ENCODE data around the gene UBAP2L. TPM values are rescaled to one million over a fixed set of nuclear protein-coding genes. Genes with fewer than 3 reads are reported as not detected.

Gene UBAP2L
- total and polyA plus RNA-seq, 10 of the 15 experiments (the other 5 are each of a cell fraction or from before 2014, with no cell fraction given), result 49.9 to 198 (median 152) TPM

GRCh38 chr1:154207262-154207661 lies 13.5 kb upstream of the UBAP2L start:
- CTCF ChIA-PET, result interaction anchor here (1.1 to 2.5 kb wide), 2 partner anchors 8 to 48 kb away, joined by 3 to 14 read pairs; no protein-coding TSS in a partner anchor
- H3K4me1 ChIP-seq (ENCODE audit: control insufficient read depth, insufficient read depth, low read length), result no peaks in the 10 kb centered on the region
- H3K4me3 ChIP-seq, result no peak overlapping the region
- no peak for FAIRE-seq
- in situ Hi-C loops (cut with MboI) (no loop called here), intact Hi-C loops (cut with micrococcal nuclease; ENCODE audit: unreplicated experiment) (no loop called here)
- no TSS peak for BruUV-seq (replicated peaks)
- H2AFZ ChIP-seq (ENCODE audit: control insufficient read depth, low read depth, low read length), result no peak overlapping the region
- no peaks in the 10 kb centered on the region for H3K79me2 ChIP-seq (ENCODE audit: control insufficient read depth, insufficient read depth, low read length)
- RAD21 ChIA-PET (ENCODE audit: unreplicated experiment), result no interaction called here
- H3K9me3 ChIP-seq (replicated peaks; ENCODE audit: control insufficient read depth, insufficient read depth, low read length), result no peaks in the 10 kb centered on the region
- POLR2A ChIA-PET, result no interaction called here
- no peaks in the 10 kb centered on the region for H3K27me3 ChIP-seq (replicated peaks in 1 of 2; ENCODE audit: control insufficient read depth in 2 of 2, insufficient read depth in 2 of 2, low read length in 1 of 2)
- no peaks in the 10 kb centered on the region for H4K20me1 ChIP-seq (ENCODE audit: control insufficient read depth, insufficient read depth)
- H3K4me2 ChIP-seq (ENCODE audit: control insufficient read depth, insufficient read depth), result no peak overlapping the region
- no peak overlapping the region for H3K27ac ChIP-seq (ENCODE audit: control insufficient read depth, insufficient read depth)
- SMC1A ChIA-PET (ENCODE audit: uncharacterized antibody, unreplicated experiment), result interaction anchor here (0.8 to 1.5 kb wide), 5 partner anchors 8 to 12 kb away, joined by 3 to 4 read pairs (median 3); no protein-coding TSS in a partner anchor
- WGBS (ENCODE audit: insufficient coverage, insufficient replicate concordance, low lambda C conversion rate, missing lambda C conversion rate), result 96% methylated on average over 9 of the region's 9 CpGs
- H3K36me3 ChIP-seq (ENCODE audit: control insufficient read depth in 2 of 2, insufficient read depth in 2 of 2, low read length in 1 of 2), result peaks cover 4 to 16% of the 10 kb centered on the region in 2 experiments
- H3K9ac ChIP-seq (ENCODE audit: control insufficient read depth, insufficient read depth, low read length), result no peak overlapping the region
- ATAC-seq, result no peak
- DNase-seq (ENCODE audit: low read depth, low spot score), result no peak
- TF ChIP-seq ZNF24 (IDR thresholded peaks at IDR 0.05), result no peak
- no peak for TF ChIP-seq HDAC2 (IDR thresholded peaks at IDR 0.05)
- TF ChIP-seq KDM1A (IDR thresholded peaks at IDR 0.05; ENCODE audit: borderline replicate concordance), result no peak
- TF ChIP-seq GABPA (IDR thresholded peaks at IDR 0.05; ENCODE audit: low read depth), result no peak
- TF ChIP-seq IKZF2 (IDR thresholded peaks at IDR 0.05), result no peak
- TF ChIP-seq ZNF384 (IDR thresholded peaks at IDR 0.05; ENCODE audit: borderline replicate concordance, low read depth, low read length), result no peak
- no peak for TF ChIP-seq PBX3 (IDR thresholded peaks at IDR 0.05; ENCODE audit: insufficient replicate concordance, low read depth, low read length)
- no peak for TF ChIP-seq ZBTB40 (IDR thresholded peaks at IDR 0.05; ENCODE audit: borderline replicate concordance)
- no peak for TF ChIP-seq RELB (IDR thresholded peaks at IDR 0.05; ENCODE audit: low read depth)
- TF ChIP-seq STAT1 (conservative IDR thresholded peaks at IDR 0.05), result no peak
- no peak for TF ChIP-seq PKNOX1 (IDR thresholded peaks at IDR 0.05)
- no peak for TF ChIP-seq SIN3A (IDR thresholded peaks at IDR 0.05; ENCODE audit: low read depth, low read length)
- no peak for TF ChIP-seq RUNX3 (IDR thresholded peaks at IDR 0.05; ENCODE audit: low read length)
- no peak for TF ChIP-seq TARDBP (IDR thresholded peaks at IDR 0.05; ENCODE audit: borderline replicate concordance)
- TF ChIP-seq HDAC6 (IDR thresholded peaks at IDR 0.05; ENCODE audit: unreplicated experiment), result no peak
